HG03060 (cell line): ENCODE measurements around the gene NIPAL3.
"Not testable (repeated sequence)": the region's sequence is repeated elsewhere in the genome, so short reads cannot be mapped to it uniquely, and the experiment has no call there.

ENCODE experiments used
- ATAC-seq: cut with Tn5 transposase; IDR thresholded peaks from one replicate; pipeline ENCODE4 v1.9.1; 2021; ENCODE audit warnings: low read depth, moderate number of reproducible peaks; ENCODE audit not compliant: unreplicated experiment

The NIPAL3 gene

DNA sequence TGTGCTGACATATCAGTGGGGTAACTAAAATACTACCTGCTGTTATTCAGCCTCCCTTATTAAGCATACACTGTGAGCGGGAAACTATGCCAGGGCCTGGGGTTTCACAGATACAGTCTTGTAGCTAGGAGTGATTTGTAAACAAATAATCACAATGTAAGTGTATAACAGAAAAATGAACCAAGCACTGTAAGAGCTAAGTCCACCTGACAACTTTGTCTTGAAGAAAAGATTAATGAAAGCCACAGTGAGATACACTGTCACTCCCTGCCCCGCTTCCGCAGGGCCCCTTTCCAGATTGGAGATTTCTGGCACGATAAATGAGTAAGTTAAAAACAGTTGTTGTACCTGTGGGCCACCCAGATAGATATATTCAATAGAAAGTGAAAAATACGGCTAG, 91.8 kb downstream of the NIPAL3 start:
- no peak for ATAC-seq

GRCh38 chr1:24508911-24509310, 93.3 kb downstream of the NIPAL3 start:
- no peak for ATAC-seq

GRCh38 chr1:24513706-24514105, 98.1 kb downstream of the NIPAL3 start:
- ATAC-seq: no peak

DNA sequence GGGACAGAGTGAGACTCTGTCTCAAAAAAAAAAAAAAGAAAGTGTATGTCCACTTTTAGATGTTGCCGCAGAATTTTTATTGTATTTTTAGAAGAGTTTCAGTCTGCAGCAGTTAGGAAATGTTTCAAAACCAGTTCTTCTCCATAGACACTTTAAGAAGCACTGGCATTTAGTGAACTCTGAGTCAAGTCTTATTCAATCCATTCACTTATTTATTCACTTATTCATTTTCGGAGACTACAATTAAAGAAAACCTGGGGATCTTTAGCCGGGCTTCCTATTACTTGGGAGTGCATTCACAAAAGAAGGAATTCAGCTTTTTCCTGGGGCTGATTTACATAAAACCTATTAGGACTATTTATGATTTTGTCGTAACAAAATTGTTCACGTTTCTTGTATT, 99.3 kb downstream of the NIPAL3 start:
- no peak for ATAC-seq

DNA sequence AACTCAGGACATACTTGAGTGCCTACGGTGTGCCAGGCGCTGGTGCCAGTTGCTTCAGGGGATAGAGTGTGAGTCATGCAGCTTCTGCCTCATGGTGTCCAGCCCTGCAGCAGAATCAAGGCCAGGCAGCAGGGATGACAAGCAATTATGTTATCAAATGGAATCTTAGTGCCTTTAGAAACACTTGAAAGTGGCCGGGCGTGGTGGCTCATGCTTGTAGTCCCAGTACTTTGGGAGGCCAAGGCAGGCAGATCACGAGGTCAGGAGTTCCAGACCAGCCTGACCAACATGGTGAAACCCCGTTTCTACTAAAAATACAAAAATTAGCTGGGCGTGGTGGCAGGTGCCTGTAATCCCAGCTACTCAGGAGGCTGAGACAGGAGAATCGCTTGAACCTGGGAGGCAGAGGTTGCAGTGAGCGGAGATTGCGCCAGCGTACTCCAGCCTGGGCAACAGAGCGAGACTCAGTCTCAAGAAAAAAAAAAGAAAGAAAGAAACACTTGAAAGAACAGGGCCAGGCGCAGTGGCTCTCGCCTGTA, 100.1 kb downstream of the NIPAL3 start:
- not testable (repeated sequence) for ATAC-seq

DNA sequence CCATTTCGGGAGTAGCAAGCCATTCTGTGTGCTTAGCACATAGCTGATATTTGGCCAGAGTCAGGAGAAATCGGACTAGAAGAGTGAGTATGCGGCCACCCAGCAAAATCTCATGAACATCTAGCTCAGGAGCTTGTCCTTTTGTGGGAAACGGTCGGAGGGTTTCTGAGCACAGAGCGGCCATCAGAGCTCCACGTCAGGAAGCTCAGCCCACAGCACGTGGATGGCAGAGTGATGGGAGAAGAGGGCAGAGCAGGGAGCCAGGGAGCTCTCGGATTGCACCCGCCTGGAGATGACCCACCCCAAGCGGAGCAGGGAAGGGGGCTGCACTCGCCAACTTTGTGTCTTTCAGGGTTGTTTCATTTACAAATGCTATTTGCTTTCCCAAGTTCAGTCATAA, 100.9 kb downstream of the NIPAL3 start:
- ATAC-seq: no peak

DNA sequence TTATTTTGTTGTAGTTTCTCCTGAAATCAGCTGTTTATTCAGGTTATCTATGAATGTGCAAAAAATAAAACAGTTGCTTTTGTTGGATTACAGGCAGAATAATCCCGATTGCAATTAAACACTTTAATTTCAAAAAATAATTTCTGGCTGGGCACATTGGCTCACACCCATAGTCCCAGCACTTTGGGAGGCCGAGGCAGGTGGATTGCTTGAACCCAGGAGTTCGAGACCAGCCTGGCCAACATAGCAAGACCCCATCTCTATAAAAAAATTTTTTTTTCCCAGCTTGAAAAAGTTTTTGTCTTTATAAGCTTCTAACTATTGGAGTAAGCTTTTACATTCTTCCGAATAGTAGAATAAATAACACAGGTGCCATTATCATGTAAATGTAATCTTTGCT, 102.3 kb downstream of the NIPAL3 start:
- no peak for ATAC-seq

- ATAC-seq: not testable (repeated sequence)
Measured at GRCh38 chr1:24520282-24520681, 104.7 kb downstream of the NIPAL3 start.
